Neural cell (in vitro differentiated cells): ENCODE measurements around the gene KRT15.

Source experiments
- EP300 ChIP-seq: fragments of 450-650 bp; conservative IDR thresholded peaks from 2 replicates; pipeline ENCODE4 v1.6.1; 2014; ENCODE audit warnings: antibody characterized with exemption, mild to moderate bottlenecking, moderate library complexity; ENCODE audit not compliant: poor library complexity, severe bottlenecking
- EZH2 ChIP-seq: fragments of 200-600, 300-800 bp; shearing (Covaris generic), sonication (generic); IDR thresholded peaks from 2 replicates; pipeline ENCODE4 v1.6.1; 2014; ENCODE audit warnings: antibody characterized with exemption, low read length, borderline replicate concordance, mild to moderate bottlenecking; ENCODE audit not compliant: insufficient read depth, poor library complexity, severe bottlenecking
- MXI1 ChIP-seq: fragments of 450-650 bp; conservative IDR thresholded peaks from 2 replicates; pipeline ENCODE4 v1.6.1; 2014; ENCODE audit warnings: antibody characterized with exemption, mild to moderate bottlenecking; ENCODE audit not compliant: poor library complexity, severe bottlenecking
- POLR2AphosphoS5 ChIP-seq: IDR thresholded peaks from 2 replicates; pipeline ENCODE4 v1.6.1; 2012
- RAD21 ChIP-seq: fragments of 450-650 bp; conservative IDR thresholded peaks from 2 replicates; pipeline ENCODE4 v1.6.1; 2014; ENCODE audit warnings: antibody characterized with exemption, mild to moderate bottlenecking, moderate library complexity
- TF ChIP-seq, protein P1 (sequence below): fragments of 450-650 bp; IDR thresholded peaks from 2 replicates; pipeline ENCODE4 v1.5.1; 2014; ENCODE audit warnings: antibody characterized with exemption, mild to moderate bottlenecking, moderate library complexity; ENCODE audit not compliant: poor library complexity, severe bottlenecking

DNA sequence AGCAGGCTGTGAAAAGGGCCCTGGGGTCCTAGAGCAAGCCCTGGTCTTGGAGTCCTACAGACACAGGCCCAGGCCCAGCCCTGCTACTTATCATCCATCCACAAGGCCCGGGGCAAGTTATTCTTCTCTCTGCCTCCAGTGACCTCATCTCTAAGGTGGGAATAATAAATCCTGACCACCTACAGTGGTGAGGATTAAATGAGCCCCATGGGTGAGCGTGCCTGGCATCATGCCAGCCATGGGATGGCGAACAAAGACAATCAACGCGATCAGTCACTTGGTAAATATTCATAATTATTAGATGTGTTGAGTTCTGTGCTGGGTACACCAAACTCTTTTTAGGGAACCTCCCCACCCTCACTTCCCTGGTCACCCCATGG lies 5.5 kb downstream of the KRT15 start:
- TF ChIP-seq MXI1 (no peak), EZH2 (no peak), POLR2AphosphoS5 (no peak), RAD21 (no peak), EP300 (no peak)
- TF ChIP-seq, protein P1, sequence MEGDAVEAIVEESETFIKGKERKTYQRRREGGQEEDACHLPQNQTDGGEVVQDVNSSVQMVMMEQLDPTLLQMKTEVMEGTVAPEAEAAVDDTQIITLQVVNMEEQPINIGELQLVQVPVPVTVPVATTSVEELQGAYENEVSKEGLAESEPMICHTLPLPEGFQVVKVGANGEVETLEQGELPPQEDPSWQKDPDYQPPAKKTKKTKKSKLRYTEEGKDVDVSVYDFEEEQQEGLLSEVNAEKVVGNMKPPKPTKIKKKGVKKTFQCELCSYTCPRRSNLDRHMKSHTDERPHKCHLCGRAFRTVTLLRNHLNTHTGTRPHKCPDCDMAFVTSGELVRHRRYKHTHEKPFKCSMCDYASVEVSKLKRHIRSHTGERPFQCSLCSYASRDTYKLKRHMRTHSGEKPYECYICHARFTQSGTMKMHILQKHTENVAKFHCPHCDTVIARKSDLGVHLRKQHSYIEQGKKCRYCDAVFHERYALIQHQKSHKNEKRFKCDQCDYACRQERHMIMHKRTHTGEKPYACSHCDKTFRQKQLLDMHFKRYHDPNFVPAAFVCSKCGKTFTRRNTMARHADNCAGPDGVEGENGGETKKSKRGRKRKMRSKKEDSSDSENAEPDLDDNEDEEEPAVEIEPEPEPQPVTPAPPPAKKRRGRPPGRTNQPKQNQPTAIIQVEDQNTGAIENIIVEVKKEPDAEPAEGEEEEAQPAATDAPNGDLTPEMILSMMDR = no peak
